ENCODE data around the gene ZNF879.

- no peak for TF ChIP-seq CTCF (IDR thresholded peaks at IDR 0.05; ENCODE audit: low read depth, low read length)
- TF ChIP-seq MAX (IDR thresholded peaks at IDR 0.05; ENCODE audit: low read depth, low read length), result no peak
- no peak for TF ChIP-seq POLR2A (IDR thresholded peaks at IDR 0.05; ENCODE audit: extremely low read depth, insufficient read length)
Measured at GRCh38 chr5:179055841-179056240, 32.2 kb downstream of the ZNF879 start.

All from NB4 (cell line).